ENCODE data around the gene NDUFA11.
"Not testable (repeated sequence)": the region's sequence is repeated elsewhere in the genome, so short reads cannot be mapped to it uniquely, and the experiment has no call there.

Gene NDUFA11

GRCh38 chr19:5850189-5850588, 53.4 kb downstream of the NDUFA11 start:
- H3K4me1 ChIP-seq (ENCODE audit: low read length), result no peaks in the 10 kb centered on the region
- TF ChIP-seq, protein P1, sequence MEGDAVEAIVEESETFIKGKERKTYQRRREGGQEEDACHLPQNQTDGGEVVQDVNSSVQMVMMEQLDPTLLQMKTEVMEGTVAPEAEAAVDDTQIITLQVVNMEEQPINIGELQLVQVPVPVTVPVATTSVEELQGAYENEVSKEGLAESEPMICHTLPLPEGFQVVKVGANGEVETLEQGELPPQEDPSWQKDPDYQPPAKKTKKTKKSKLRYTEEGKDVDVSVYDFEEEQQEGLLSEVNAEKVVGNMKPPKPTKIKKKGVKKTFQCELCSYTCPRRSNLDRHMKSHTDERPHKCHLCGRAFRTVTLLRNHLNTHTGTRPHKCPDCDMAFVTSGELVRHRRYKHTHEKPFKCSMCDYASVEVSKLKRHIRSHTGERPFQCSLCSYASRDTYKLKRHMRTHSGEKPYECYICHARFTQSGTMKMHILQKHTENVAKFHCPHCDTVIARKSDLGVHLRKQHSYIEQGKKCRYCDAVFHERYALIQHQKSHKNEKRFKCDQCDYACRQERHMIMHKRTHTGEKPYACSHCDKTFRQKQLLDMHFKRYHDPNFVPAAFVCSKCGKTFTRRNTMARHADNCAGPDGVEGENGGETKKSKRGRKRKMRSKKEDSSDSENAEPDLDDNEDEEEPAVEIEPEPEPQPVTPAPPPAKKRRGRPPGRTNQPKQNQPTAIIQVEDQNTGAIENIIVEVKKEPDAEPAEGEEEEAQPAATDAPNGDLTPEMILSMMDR (IDR thresholded peaks at IDR 0.05; ENCODE audit: low read depth, low read length), result no peak
- TF ChIP-seq EZH2phosphoT487 (IDR thresholded peaks at IDR 0.05; ENCODE audit: low read depth), result no peak

DNA sequence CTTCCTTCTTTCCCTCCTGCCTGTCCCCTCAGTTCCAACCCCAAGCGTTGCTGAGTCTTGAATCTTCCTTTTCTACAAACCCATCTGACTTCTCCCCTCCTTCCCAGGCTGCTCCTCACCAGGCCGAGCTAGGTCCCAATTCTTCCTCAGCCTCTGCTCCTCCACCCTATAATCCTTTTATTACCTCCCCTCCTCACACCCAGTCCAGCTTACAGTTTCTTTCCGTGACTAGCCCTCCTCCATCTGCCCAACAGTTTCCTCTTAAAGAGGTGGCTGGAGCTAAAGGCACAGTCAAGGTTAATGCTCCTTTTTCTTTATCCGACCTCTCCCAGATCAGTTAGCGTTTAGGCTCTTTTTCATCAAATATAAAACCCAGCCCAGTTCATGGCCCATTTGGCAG, 55.0 kb downstream of the NDUFA11 start:
- H3K9ac ChIP-seq (ENCODE audit: low read length); H3K4me2 ChIP-seq (ENCODE audit: low read length); H3K4me3 ChIP-seq (ENCODE audit: low read length); H4K20me1 ChIP-seq (ENCODE audit: insufficient read depth, low read length); H3K4me1 ChIP-seq (ENCODE audit: low read length); H3K27ac ChIP-seq (ENCODE audit: low read length); H3K9me3 ChIP-seq (ENCODE audit: insufficient read depth, low read length); H2AFZ ChIP-seq (ENCODE audit: low read depth, low read length); H3K79me2 ChIP-seq (ENCODE audit: low read length); H3K36me3 ChIP-seq (replicated peaks; ENCODE audit: low read depth, low read length): not testable (repeated sequence)
- peaks cover 15% of the 10 kb centered on the region; the same call in 1 of the 2 replicates for H3K27me3 ChIP-seq (ENCODE audit: low read depth, low read length)

More at GRCh38 chr19:5850189-5850588, 53.4 kb downstream of the NDUFA11 start:
- Histone ChIP-seq H3K4me3 (ENCODE audit: low read length) (no peak overlapping the region), H3K9ac (ENCODE audit: low read length) (no peak overlapping the region), H3K27me3 (ENCODE audit: low read depth, low read length) (peaks cover 17% of the 10 kb centered on the region), H3K27ac (ENCODE audit: low read length) (no peak overlapping the region), H4K20me1 (ENCODE audit: insufficient read depth, low read length) (no peaks in the 10 kb centered on the region), H3K79me2 (ENCODE audit: low read length) (no peaks in the 10 kb centered on the region), H3K36me3 (replicated peaks; ENCODE audit: low read depth, low read length) (no peaks in the 10 kb centered on the region), H2AFZ (ENCODE audit: low read depth, low read length) (no peak overlapping the region), H3K9me3 (ENCODE audit: insufficient read depth, low read length) (no peaks in the 10 kb centered on the region), H3K4me2 (ENCODE audit: low read length) (no peak overlapping the region)

GRCh38 chr19:5847846-5848245, 55.7 kb downstream of the NDUFA11 start:
- H2AFZ ChIP-seq (ENCODE audit: low read depth, low read length); H3K79me2 ChIP-seq (ENCODE audit: low read length); H3K4me3 ChIP-seq (ENCODE audit: low read length); H3K9ac ChIP-seq (ENCODE audit: low read length); H3K36me3 ChIP-seq (replicated peaks; ENCODE audit: low read depth, low read length); H3K4me1 ChIP-seq (ENCODE audit: low read length); H3K4me2 ChIP-seq (ENCODE audit: low read length); H3K27ac ChIP-seq (ENCODE audit: low read length); H4K20me1 ChIP-seq (ENCODE audit: insufficient read depth, low read length); H3K9me3 ChIP-seq (ENCODE audit: insufficient read depth, low read length): not testable (repeated sequence)
- peaks cover 15% of the 10 kb centered on the region; the same call in 1 of the 2 replicates for H3K27me3 ChIP-seq (ENCODE audit: low read depth, low read length)

Data from OCI-LY3 (cell line).